GM20000 (cell line): ENCODE results near the gene TRIM14.
"Not testable (repeated sequence)": the region's sequence is repeated elsewhere in the genome, so short reads cannot be mapped to it uniquely, and the experiment has no call there.

Source experiments
- DNase-seq: peaks from one replicate; pipeline ENCODE4 v3.0.0; 2012; ENCODE audit warnings: low spot score
- TF ChIP-seq, protein P1 (sequence below): IDR thresholded peaks from 2 replicates; pipeline ENCODE4 v1.5.1; 2012; ENCODE audit warnings: mild to moderate bottlenecking, control low read depth; ENCODE audit errors: extremely low read depth, missing control alignments

The TRIM14 gene

DNA sequence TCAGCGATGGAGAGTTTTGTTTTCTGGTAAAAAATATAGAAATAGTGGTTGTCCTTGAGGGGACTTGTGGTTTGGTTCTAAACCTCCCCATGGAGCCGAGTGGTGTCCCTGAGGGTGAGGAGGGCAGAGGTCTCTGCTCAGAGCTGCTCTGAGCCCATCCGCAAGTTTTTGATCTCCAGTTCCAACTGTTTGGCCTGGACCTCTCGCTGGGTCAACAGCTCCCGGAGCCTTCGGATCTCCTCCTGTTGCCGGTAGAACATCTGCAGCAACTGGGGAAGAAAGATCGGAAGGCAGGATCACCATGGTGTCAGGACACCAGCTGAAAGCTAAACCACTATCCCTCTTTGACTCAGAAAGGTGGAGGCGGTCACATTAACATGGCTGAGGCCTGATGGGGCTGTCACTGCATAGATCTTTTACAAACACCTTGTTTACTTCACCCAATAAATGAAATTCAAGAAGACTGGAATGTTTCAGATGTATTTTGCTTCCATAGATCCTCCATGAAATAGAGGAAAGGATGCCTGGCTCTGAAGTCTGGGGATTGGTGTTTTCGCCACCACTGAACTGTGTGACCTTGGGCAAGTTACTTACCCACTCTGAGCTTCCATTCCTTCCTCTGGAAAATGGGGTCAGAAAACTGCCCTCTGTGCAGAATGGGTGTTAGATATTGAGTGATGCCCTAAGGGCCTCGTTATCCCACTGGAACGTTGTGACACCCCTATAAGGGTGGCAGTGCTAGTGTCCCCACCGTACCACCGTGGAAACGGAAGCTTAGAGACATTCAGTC is 5.8 kb upstream of the TRIM14 start:
- TF ChIP-seq, protein P1, sequence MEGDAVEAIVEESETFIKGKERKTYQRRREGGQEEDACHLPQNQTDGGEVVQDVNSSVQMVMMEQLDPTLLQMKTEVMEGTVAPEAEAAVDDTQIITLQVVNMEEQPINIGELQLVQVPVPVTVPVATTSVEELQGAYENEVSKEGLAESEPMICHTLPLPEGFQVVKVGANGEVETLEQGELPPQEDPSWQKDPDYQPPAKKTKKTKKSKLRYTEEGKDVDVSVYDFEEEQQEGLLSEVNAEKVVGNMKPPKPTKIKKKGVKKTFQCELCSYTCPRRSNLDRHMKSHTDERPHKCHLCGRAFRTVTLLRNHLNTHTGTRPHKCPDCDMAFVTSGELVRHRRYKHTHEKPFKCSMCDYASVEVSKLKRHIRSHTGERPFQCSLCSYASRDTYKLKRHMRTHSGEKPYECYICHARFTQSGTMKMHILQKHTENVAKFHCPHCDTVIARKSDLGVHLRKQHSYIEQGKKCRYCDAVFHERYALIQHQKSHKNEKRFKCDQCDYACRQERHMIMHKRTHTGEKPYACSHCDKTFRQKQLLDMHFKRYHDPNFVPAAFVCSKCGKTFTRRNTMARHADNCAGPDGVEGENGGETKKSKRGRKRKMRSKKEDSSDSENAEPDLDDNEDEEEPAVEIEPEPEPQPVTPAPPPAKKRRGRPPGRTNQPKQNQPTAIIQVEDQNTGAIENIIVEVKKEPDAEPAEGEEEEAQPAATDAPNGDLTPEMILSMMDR = no peak

GRCh38 chr9:98124091-98124490 is 5.1 kb upstream of the TRIM14 start:
- DNase-seq = not testable (repeated sequence)

More for the DNA sequence above, 5.8 kb upstream of the TRIM14 start:
- no peak for DNase-seq

- TF ChIP-seq, protein P1 = no peak
- no peak for DNase-seq
These were observed 2.0 kb upstream of the TRIM14 start for GRCh38 chr9:98121058-98121457.

GRCh38 chr9:98120476-98120875 is 1.5 kb upstream of the TRIM14 start:
- no peak for DNase-seq
- TF ChIP-seq, protein P1 = no peak

GRCh38 chr9:98117984-98118639 is 910 bp downstream of the TRIM14 start:
- DNase-seq = peak; percentile 84
- TF ChIP-seq, protein P1 = peak; percentile 21

DNA sequence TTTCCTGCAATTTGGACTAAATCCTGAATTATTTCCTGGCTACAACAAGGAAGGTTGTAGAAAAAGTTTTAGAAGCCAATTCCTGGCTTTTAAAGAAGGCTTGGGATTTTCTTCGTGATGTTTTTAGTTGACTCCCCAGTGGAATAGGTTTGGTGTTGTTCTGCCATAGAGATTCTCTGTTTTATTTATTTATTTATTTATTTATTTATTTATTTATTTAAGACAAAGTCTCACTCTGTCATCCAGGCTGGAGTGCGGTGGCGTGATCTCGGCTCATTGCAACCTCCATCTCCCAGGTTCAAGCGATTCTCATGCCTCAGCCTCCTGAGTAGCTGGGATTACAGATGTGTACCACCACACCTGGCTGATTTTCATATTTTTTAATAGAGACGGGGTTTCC is 1.9 kb downstream of the TRIM14 start:
- not testable (repeated sequence) for DNase-seq

- TF ChIP-seq, protein P1 = no peak
- DNase-seq = no peak
These were observed 10.0 kb downstream of the TRIM14 start for GRCh38 chr9:98109052-98109451.

DNA sequence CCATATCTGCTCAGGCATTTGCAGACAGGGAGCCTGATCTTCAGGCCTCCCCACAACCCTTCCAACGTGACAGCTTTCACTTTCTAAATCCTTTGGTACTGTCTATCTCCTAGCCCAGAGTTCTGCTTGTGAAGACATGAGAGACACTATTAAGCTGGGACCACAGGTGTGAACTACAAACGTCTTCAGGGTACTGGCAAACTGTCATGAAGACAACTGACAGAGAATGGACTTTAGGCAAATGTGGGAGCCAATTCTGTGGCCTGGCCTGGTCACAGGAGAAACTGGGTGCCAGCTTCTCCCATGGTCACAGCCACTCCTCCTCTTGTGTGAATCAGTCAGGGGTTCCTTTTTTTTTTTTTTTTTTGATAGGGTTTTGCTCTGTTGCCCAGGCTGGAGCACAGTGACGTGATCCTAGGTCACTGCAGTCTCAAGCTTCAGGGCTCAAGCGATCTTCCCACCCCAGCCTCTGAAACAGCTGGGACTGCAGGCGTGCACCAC is 10.4 kb downstream of the TRIM14 start:
- peak; percentile 58 for DNase-seq
- TF ChIP-seq, protein P1 = no peak
